Endodermal cell (in vitro differentiated cells): ENCODE results near the gene TMEM250. TPM values are rescaled to one million over a fixed set of nuclear protein-coding genes. Genes with fewer than 3 reads are reported as not detected.
A peak's percentile ranks its signal among the peaks of the same experiment; 100 is the strongest.

ENCODE experiments used
- DNase-seq: peaks from one replicate; pipeline ENCODE4 v3.0.0-alpha.2; 2017
- H3K27ac ChIP-seq: 2 replicates; pipeline ENCODE4 v1.5.1; 2013; ENCODE audit warnings: mild to moderate bottlenecking, low read depth, low read length, moderate library complexity
- H3K27me3 ChIP-seq: 2 replicates; pipeline ENCODE4 v1.6.1; 2013; ENCODE audit warnings: mild to moderate bottlenecking, low read length, moderate library complexity; ENCODE audit not compliant: insufficient read depth, control insufficient read depth, poor library complexity, severe bottlenecking
- H3K36me3 ChIP-seq: 2 replicates; pipeline ENCODE4 v1.7.0; 2013; ENCODE audit warnings: mild to moderate bottlenecking, low read length, moderate library complexity; ENCODE audit not compliant: control insufficient read depth, insufficient read depth
- H3K4me1 ChIP-seq: one replicate; pipeline ENCODE4 v1.7.0; 2013; ENCODE audit warnings: low read length; ENCODE audit not compliant: control insufficient read depth, insufficient read depth
- H3K4me3 ChIP-seq: 2 replicates; pipeline ENCODE4 v1.5.1; 2013; ENCODE audit warnings: mild to moderate bottlenecking, low read length, moderate library complexity
- H3K9ac ChIP-seq: 2 replicates; pipeline ENCODE4 v1.6.1; 2013; ENCODE audit warnings: mild to moderate bottlenecking, low read length, moderate library complexity; ENCODE audit not compliant: poor library complexity, severe bottlenecking; ENCODE audit errors: extremely low read depth
- H3K9me3 ChIP-seq: 2 replicates; pipeline ENCODE4 v1.6.1; 2013; ENCODE audit warnings: mild to moderate bottlenecking, low read length, moderate library complexity; ENCODE audit not compliant: control insufficient read depth
- H3K27ac Mint-ChIP-seq: 2 replicates; pipeline ENCODE4 v1.8.0; 2020; ENCODE audit warnings: mixed read lengths
- H3K27me3 Mint-ChIP-seq: 2 replicates; pipeline ENCODE4 v1.8.0; 2021; ENCODE audit warnings: mild to moderate bottlenecking, mixed read lengths; ENCODE audit not compliant: insufficient read depth
- H3K36me3 Mint-ChIP-seq: 2 replicates; pipeline ENCODE4 v1.8.0; 2020; ENCODE audit warnings: low read depth, mixed read lengths
- H3K4me1 Mint-ChIP-seq: 2 replicates; pipeline ENCODE4 v1.8.0; 2020; ENCODE audit warnings: mixed read lengths
- H3K4me3 Mint-ChIP-seq: 2 replicates; pipeline ENCODE4 v1.8.0; 2020; ENCODE audit warnings: mild to moderate bottlenecking, moderate library complexity, mixed read lengths
- H3K9me3 Mint-ChIP-seq: 2 replicates; pipeline ENCODE4 v1.8.0; 2020; ENCODE audit warnings: mild to moderate bottlenecking, mixed read lengths
- CTCF ChIP-seq: fragments of 200-600 bp; sonication (generic); conservative IDR thresholded peaks from 2 replicates; pipeline ENCODE4 v1.5.0; 2021; ENCODE audit warnings: antibody characterized with exemption, mild to moderate bottlenecking
- WGBS, 2 experiments: methylation state at CpG; one replicate each; pipeline versions ENCODE4 v1.1.5 to v1.1.7; 2013; ENCODE audit warnings: missing lambda C conversion rate in 2 of 2, mixed read lengths in 1 of 2; ENCODE audit not compliant: insufficient coverage in 1 of 2, insufficient read length in 1 of 2; 5-methylcytosine and 5-hydroxymethylcytosine counted together
- total RNA-seq, 2 donors: library from RNA; stranded (reverse); fragmentation: NEBNext Ultra II Directional in 1 of 2; extraction: Animal tissue kit (Norgen Biotek cat#: 25700) in 1 of 2; gene quantifications; 2 replicates in 1 of 2; 3 replicates in 1 of 2; pipeline ENCODE4 v1.2.1, GENCODE V29; 2021

TMEM250 gene
- total RNA-seq, 2 donors from 2014 or later, result 56.4 to 58.4 TPM

GRCh38 chr9:136140966-136141365 is 22.3 kb upstream of the TMEM250 start:
- no peak overlapping the region for H3K9ac ChIP-seq
- no peaks in the 10 kb centered on the region for H3K9me3 ChIP-seq
- H3K4me1 Mint-ChIP-seq, result peaks cover 5% of the 10 kb centered on the region
- H3K27me3 Mint-ChIP-seq, result peaks cover 2% of the 10 kb centered on the region
- no peak overlapping the region for H3K27ac Mint-ChIP-seq
- no peak overlapping the region for H3K4me3 ChIP-seq
- H3K27me3 ChIP-seq, result no peaks in the 10 kb centered on the region
- H3K9me3 Mint-ChIP-seq, result no peaks in the 10 kb centered on the region
- no peaks in the 10 kb centered on the region for H3K36me3 ChIP-seq
- no peak overlapping the region for H3K27ac ChIP-seq
- whole genome bisulfite sequencing, 2 experiments, result 83 to 94% methylated on average over 11 to 14 of the region's 14 CpGs
- no peak overlapping the region for H3K4me3 Mint-ChIP-seq
- DNase-seq, result no peak
- no peaks in the 10 kb centered on the region for H3K36me3 Mint-ChIP-seq
- no peaks in the 10 kb centered on the region for H3K4me1 ChIP-seq
- no peak for TF ChIP-seq CTCF

DNA sequence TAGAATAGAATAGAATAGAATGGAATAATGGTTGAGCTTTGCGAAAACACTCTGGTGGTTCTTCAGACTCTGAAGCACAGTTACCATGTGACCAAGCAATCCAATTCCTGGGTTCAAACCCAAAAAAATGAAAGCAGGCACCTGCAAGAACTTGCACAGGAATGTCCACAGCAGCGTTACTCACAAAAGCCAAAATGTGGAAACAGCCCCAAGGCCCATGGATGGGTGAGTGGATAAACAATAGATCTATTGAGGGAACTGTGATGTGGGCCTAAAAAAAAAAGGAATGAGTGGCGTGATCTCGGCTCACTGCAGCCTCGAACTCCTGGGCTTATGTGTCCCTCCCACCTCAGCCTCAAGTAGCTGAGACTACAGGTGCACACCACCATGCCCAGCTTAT is 21.4 kb upstream of the TMEM250 start:
- H3K9me3 ChIP-seq, result no peaks in the 10 kb centered on the region
- Mint-ChIP-seq H3K4me3 (no peak overlapping the region), H3K9me3 (no peaks in the 10 kb centered on the region), H3K4me1 (peaks cover 5% of the 10 kb centered on the region), H3K27me3 (peaks cover 3% of the 10 kb centered on the region), H3K36me3 (no peaks in the 10 kb centered on the region), H3K27ac (no peak overlapping the region)
- H3K9ac ChIP-seq, result no peak overlapping the region
- 91% methylated on average over 5 of the region's 5 CpGs; no CpG with 5 or more reads in 1 of the 2 experiments for WGBS, 2 experiments
- H3K27me3 ChIP-seq, result no peaks in the 10 kb centered on the region
- H3K4me1 ChIP-seq, result no peaks in the 10 kb centered on the region
- H3K27ac ChIP-seq, result no peak overlapping the region
- no peak for DNase-seq
- H3K4me3 ChIP-seq, result no peak overlapping the region
- H3K36me3 ChIP-seq, result no peaks in the 10 kb centered on the region
- TF ChIP-seq CTCF, result no peak

- peak; percentile 88 for TF ChIP-seq CTCF
- peaks cover 16% of the 10 kb centered on the region for H3K27me3 Mint-ChIP-seq
- Histone ChIP-seq H3K4me1 (no peaks in the 10 kb centered on the region), H3K27me3 (peaks cover 11% of the 10 kb centered on the region), H3K36me3 (no peaks in the 10 kb centered on the region), H3K9me3 (no peaks in the 10 kb centered on the region), H3K4me3 (no peak overlapping the region), H3K9ac (no peak overlapping the region), H3K27ac (no peak overlapping the region)
- DNase-seq, result peak; percentile 95
- H3K27ac Mint-ChIP-seq, result peak overlapping the region; percentile 72
- H3K9me3 Mint-ChIP-seq, result no peaks in the 10 kb centered on the region
- H3K4me3 Mint-ChIP-seq, result no peak overlapping the region
- no peaks in the 10 kb centered on the region for H3K36me3 Mint-ChIP-seq
- WGBS, 2 experiments, result 30 to 34% methylated on average over 6 to 9 of the region's 9 CpGs
- peaks cover 5% of the 10 kb centered on the region for H3K4me1 Mint-ChIP-seq
Measured at GRCh38 chr9:136138566-136138965, 19.9 kb upstream of the TMEM250 start.
